B cell (primary cell): ENCODE results near the gene POFUT2. TPM values are rescaled to one million over a fixed set of nuclear protein-coding genes. Genes with fewer than 3 reads are reported as not detected.

Source experiments
- ATAC-seq: fragments of 200-7000 bp; cut with Tn5 transposase; one replicate; pipeline ENCODE4 v1.10.0; 2021; ENCODE audit warnings: low read depth, mild to moderate bottlenecking, moderate number of reproducible peaks, moderate library complexity
- CTCF ChIA-PET: fragments of 350-600 bp; sonication (Branson Sonifier 250); formaldehyde crosslinking; loops from one replicate; lab custom pipeline; 2021; ENCODE audit warnings: antibody characterized with exemption, inconsistent platforms; lab: Charles Lee
- POLR2A ChIA-PET: fragments of 350-600 bp; sonication (Branson Sonifier 250); formaldehyde crosslinking; loops from one replicate; lab custom pipeline; 2021; ENCODE audit warnings: antibody characterized with exemption; lab: Charles Lee
- DNase-seq: peaks from one replicate; pipeline ENCODE4 v3.0.0; 2013
- H2AFZ ChIP-seq: 2 replicates; pipeline ENCODE4 v1.6.1; 2012; ENCODE audit warnings: mild to moderate bottlenecking, low read depth, low read length; ENCODE audit not compliant: insufficient read depth, poor library complexity, severe bottlenecking
- H3K27ac ChIP-seq, 2 donors: 1 replicate in 1 of 2; 2 replicates in 1 of 2; pipeline ENCODE4 v1.5.1; 2012 to 2013; ENCODE audit warnings: low read length in 2 of 2, mild to moderate bottlenecking in 2 of 2, moderate library complexity in 1 of 2
- H3K27me3 ChIP-seq, 4 experiments: fragments of 200-600 bp in 1 of 4; sonication (generic) in 1 of 4; replicated peaks in 1 of 4; 1 replicate in 2 of 4; 2 replicates in 2 of 4; pipeline versions ENCODE4 v1.6.1 to v1.7.0; 2013 to 2016; ENCODE audit warnings: low read length in 3 of 4, mild to moderate bottlenecking in 2 of 4, mixed read lengths in 1 of 4, moderate library complexity in 1 of 4; ENCODE audit not compliant: insufficient read depth in 4 of 4, control insufficient read depth in 3 of 4; ENCODE audit errors: control extremely low read depth in 1 of 4
- H3K36me3 ChIP-seq, 2 experiments: replicated peaks in 1 of 2; 1 replicate in 1 of 2; 2 replicates in 1 of 2; pipeline versions ENCODE4 v1.6.1 to v1.7.1; 2013; ENCODE audit warnings: low read length in 1 of 2; ENCODE audit not compliant: insufficient read depth in 2 of 2, control insufficient read depth in 1 of 2; ENCODE audit errors: control extremely low read depth in 1 of 2, extremely low read depth in 1 of 2
- H3K4me1 ChIP-seq, 2 donors: fragments of 200-600 bp in 1 of 2; sonication (generic) in 1 of 2; 1 replicate in 1 of 2; 2 replicates in 1 of 2; pipeline versions ENCODE4 v1.5.1 to v1.6.1; 2013 to 2017; ENCODE audit warnings: low read length in 2 of 2; ENCODE audit not compliant: control insufficient read depth in 2 of 2, insufficient read depth in 2 of 2
- H3K4me2 ChIP-seq: replicated peaks from 2 replicates; pipeline ENCODE3; 2012; ENCODE audit warnings: mild to moderate bottlenecking, low read depth, low read length; ENCODE audit not compliant: poor library complexity, severe bottlenecking
- H3K4me3 ChIP-seq, 5 experiments: fragments of 200-600 bp in 1 of 5; sonication (generic) in 1 of 5; 1 replicate in 3 of 5; 2 replicates in 2 of 5; pipeline versions ENCODE4 v1.5.1 to v1.7.0; 2011 to 2016; ENCODE audit warnings: low read length in 4 of 5, mild to moderate bottlenecking in 4 of 5, low read depth in 2 of 5, control low read depth in 1 of 5, moderate library complexity in 1 of 5; ENCODE audit not compliant: insufficient read depth in 1 of 5; ENCODE audit errors: control extremely low read depth in 1 of 5, extremely low read depth in 1 of 5
- H3K79me2 ChIP-seq: fragments of 200-600 bp; sonication (generic); one replicate; pipeline ENCODE4 v1.6.0; 2016; ENCODE audit warnings: low read length; ENCODE audit not compliant: control insufficient read depth, insufficient read depth
- H3K9ac ChIP-seq: fragments of 200-600 bp; sonication (generic); 2 replicates; pipeline ENCODE4 v1.6.1; 2017; ENCODE audit warnings: mild to moderate bottlenecking, low read length, moderate library complexity
- H3K9me3 ChIP-seq, 3 donors: one replicate each; pipeline versions ENCODE4 v1.6.1 to v1.7.1; 2013; ENCODE audit warnings: low read length in 2 of 3; ENCODE audit not compliant: control insufficient read depth in 2 of 3, insufficient read depth in 1 of 3; ENCODE audit errors: control extremely low read depth in 1 of 3
- H4K20me1 ChIP-seq: 2 replicates; pipeline ENCODE4 v1.6.0; 2012; ENCODE audit warnings: mild to moderate bottlenecking, low read length; ENCODE audit not compliant: insufficient read depth, control insufficient read depth, poor library complexity, severe bottlenecking
- H3K27ac Mint-ChIP-seq: one replicate; pipeline ENCODE4 v1.8.0; 2021; ENCODE audit warnings: mixed read lengths
- H3K27me3 Mint-ChIP-seq: one replicate; pipeline ENCODE4 v1.8.0; 2021; ENCODE audit warnings: mixed read lengths
- H3K4me1 Mint-ChIP-seq: one replicate; pipeline ENCODE4 v1.8.0; 2021; ENCODE audit warnings: mixed read lengths
- H3K4me3 Mint-ChIP-seq: one replicate; pipeline ENCODE4 v1.8.0; 2021; ENCODE audit warnings: mixed read lengths
- H3K9me3 Mint-ChIP-seq: one replicate; pipeline ENCODE4 v1.8.0; 2022; ENCODE audit warnings: mixed read lengths; ENCODE audit not compliant: insufficient read depth
- CTCF ChIP-seq: fragments of 200-600 bp; IDR thresholded peaks from one replicate; pipeline ENCODE4 v1.8.0; 2022; ENCODE audit warnings: antibody characterized with exemption, mild to moderate bottlenecking
- EZH2 ChIP-seq: IDR thresholded peaks from 2 replicates; pipeline ENCODE4 v1.6.1; 2012; ENCODE audit warnings: borderline replicate concordance, low read depth, mild to moderate bottlenecking, moderate library complexity, low read length; ENCODE audit not compliant: insufficient read depth, poor library complexity, severe bottlenecking
- WGBS: methylation state at CpG from one replicate; pipeline ENCODE4 v1.1.5; 2013; ENCODE audit warnings: missing lambda C conversion rate; ENCODE audit not compliant: insufficient coverage; 5-methylcytosine and 5-hydroxymethylcytosine counted together
- intact Hi-C: fragments of 100-400 bp; cut with micrococcal nuclease; formaldehyde crosslinking; loops from one replicate; pipeline ENCODE4 v1.10.0; 2022
- polyA plus RNA-seq: library from polyadenylated mRNA; depleted of rRNA; stranded (reverse); fragments of >200 nt; gene quantifications from 2 replicates; pipeline ENCODE4 v1.2.3, GENCODE V29; 2012
- total RNA-seq, 2 donors: library from RNA; stranded (reverse); fragments of 120-200 nt in 1 of 2; gene quantifications; 1 replicate in 1 of 2; 2 replicates in 1 of 2; pipeline versions ENCODE4 v1.2.3 to v1.2.4, GENCODE V29; 2013 to 2022

POFUT2 gene
- total and polyA plus RNA-seq, 2 donors (not counting 1 experiment from before 2014, with no cell fraction given): 38.3 to 41.8 TPM

GRCh38 chr21:45231705-45232104 is 56.0 kb downstream of the POFUT2 start:
- WGBS: no CpG with 5 or more reads among the region's 3 CpGs

GRCh38 chr21:45228656-45229240 is 58.9 kb downstream of the POFUT2 start:
- intact Hi-C loops: no loop called here

More at GRCh38 chr21:45231705-45232104, 56.0 kb downstream of the POFUT2 start:
- Histone ChIP-seq H3K4me2 (no peak overlapping the region), H3K27me3 (peaks cover 0 to 15% (median 2%) of the 10 kb centered on the region in 4 experiments), H2AFZ (no peak overlapping the region), H3K9me3 (no peaks in the 10 kb centered on the region), H3K36me3 (no peaks in the 10 kb centered on the region), H3K4me1 (peaks cover 2% of the 10 kb centered on the region in 2 donors), H3K79me2 (no peaks in the 10 kb centered on the region), H3K4me3 (no peak overlapping the region), H4K20me1 (no peaks in the 10 kb centered on the region), H3K9ac (no peak overlapping the region), H3K27ac (no peak overlapping the region)
- ChIA-PET POLR2A (no interaction called here), CTCF (no interaction called here)
- no peak overlapping the region for H3K4me3 Mint-ChIP-seq
- peaks cover 10% of the 10 kb centered on the region for H3K4me1 Mint-ChIP-seq
- H3K27ac Mint-ChIP-seq: no peak overlapping the region
- H3K9me3 Mint-ChIP-seq: no peaks in the 10 kb centered on the region
- ATAC-seq: no peak
- intact Hi-C loops: no loop called here
- H3K27me3 Mint-ChIP-seq: peaks cover 19% of the 10 kb centered on the region
- no peak for DNase-seq
- TF ChIP-seq EZH2 (no peak), CTCF (no peak)

More at GRCh38 chr21:45228656-45229240, 58.9 kb downstream of the POFUT2 start:
- POLR2A ChIA-PET: no interaction called here
- Mint-ChIP-seq H3K4me1 (peaks cover 27% of the 10 kb centered on the region), H3K27me3 (peaks cover 9% of the 10 kb centered on the region), H3K9me3 (no peaks in the 10 kb centered on the region), H3K4me3 (no peak overlapping the region), H3K27ac (no peak overlapping the region)
- no peak for TF ChIP-seq CTCF
- no peak for TF ChIP-seq EZH2
- Histone ChIP-seq H3K27ac (no peak overlapping the region), H3K9ac (no peak overlapping the region), H4K20me1 (no peaks in the 10 kb centered on the region), H3K27me3 (no peaks in the 10 kb centered on the region), H3K79me2 (no peaks in the 10 kb centered on the region), H3K36me3 (no peaks in the 10 kb centered on the region), H3K4me1 (peaks cover 3 to 8% of the 10 kb centered on the region in 2 donors), H3K4me2 (no peak overlapping the region), H3K9me3 (no peaks in the 10 kb centered on the region), H2AFZ (no peak overlapping the region), H3K4me3 (no peak overlapping the region)
- DNase-seq: no peak
- CTCF ChIA-PET: no interaction called here
- WGBS: 67% methylated on average over 1 of the region's 3 CpGs
- ATAC-seq: no peak
